Upper lobe of right lung (tissue), 1 donor: ENCODE measurements around the gene SUGT1. TPM values are rescaled to one million over a fixed set of nuclear protein-coding genes. Genes with fewer than 3 reads are reported as not detected.

Experiments used
- ATAC-seq: fragments of 200-7000 bp; cut with Tn5 transposase; one replicate; pipeline ENCODE4 v1.9.1; 2020; ENCODE audit warnings: mild to moderate bottlenecking, moderate library complexity
- DNase-seq: peaks from one replicate; pipeline ENCODE4 v3.0.0-alpha.2; 2020
- H3K27ac ChIP-seq: fragments of 200-600 bp; one replicate; pipeline ENCODE4 v1.8.0; 2022
- H3K27me3 ChIP-seq: fragments of 200-600 bp; one replicate; pipeline ENCODE4 v1.8.0; 2022; ENCODE audit warnings: mild to moderate bottlenecking
- H3K36me3 ChIP-seq: fragments of 200-600 bp; one replicate; pipeline ENCODE4 v1.8.0; 2022
- H3K4me1 ChIP-seq: fragments of 200-600 bp; one replicate; pipeline ENCODE4 v1.8.0; 2022
- H3K4me3 ChIP-seq: fragments of 200-600 bp; one replicate; pipeline ENCODE4 v1.8.0; 2022; ENCODE audit warnings: mild to moderate bottlenecking
- H3K9me3 ChIP-seq: fragments of 200-600 bp; one replicate; pipeline ENCODE4 v1.8.0; 2022
- intact Hi-C: fragments of 100-400 bp; cut with DNase I; formaldehyde crosslinking; loops from one replicate; pipeline ENCODE4 v1.11.0; 2022
- total RNA-seq: library from RNA; stranded (reverse); fragmentation: NEBNext Ultra II Directional; extraction: Animal tissue kit (Norgen Biotek cat#: 25700); gene quantifications from one replicate; pipeline ENCODE4 v1.2.1, GENCODE V29; 2021
- TF ChIP-seq, protein P1 (sequence below): fragments of 200-600 bp; IDR thresholded peaks from one replicate; pipeline ENCODE4 v1.8.0; 2022; ENCODE audit warnings: antibody characterized with exemption
- donor health status: DM: no; HTN: yes; CAD: no; lungs with severe emphysema.

SUGT1 gene
- total RNA-seq, 1 donor from 2014 or later = 39.1 TPM

DNA sequence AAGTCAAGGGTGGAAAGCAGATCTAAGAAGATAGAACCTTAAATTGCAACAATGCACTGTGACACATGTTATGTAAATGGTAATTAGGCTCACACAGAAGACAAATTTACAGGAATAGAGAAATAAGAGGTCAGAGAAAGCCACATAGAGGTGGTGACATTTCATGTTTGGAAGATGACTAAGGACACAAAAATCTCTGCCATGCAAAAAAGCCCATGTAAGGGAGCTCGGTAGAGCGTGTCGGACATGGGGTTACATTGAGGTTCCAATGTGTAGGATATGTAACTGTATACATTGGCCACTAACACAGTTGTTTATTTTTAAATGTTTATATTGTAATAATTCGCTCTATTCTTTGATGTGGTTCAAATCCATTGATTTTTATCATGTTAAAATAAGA lies 33.7 kb downstream of the SUGT1 start:
- ATAC-seq = no peak
- DNase-seq = no peak
- Histone ChIP-seq H3K4me1 (no peaks in the 10 kb centered on the region), H3K36me3 (peaks cover 77% of the 10 kb centered on the region), H3K9me3 (no peaks in the 10 kb centered on the region), H3K4me3 (no peak overlapping the region), H3K27ac (no peak overlapping the region), H3K27me3 (no peaks in the 10 kb centered on the region)
- TF ChIP-seq, protein P1, sequence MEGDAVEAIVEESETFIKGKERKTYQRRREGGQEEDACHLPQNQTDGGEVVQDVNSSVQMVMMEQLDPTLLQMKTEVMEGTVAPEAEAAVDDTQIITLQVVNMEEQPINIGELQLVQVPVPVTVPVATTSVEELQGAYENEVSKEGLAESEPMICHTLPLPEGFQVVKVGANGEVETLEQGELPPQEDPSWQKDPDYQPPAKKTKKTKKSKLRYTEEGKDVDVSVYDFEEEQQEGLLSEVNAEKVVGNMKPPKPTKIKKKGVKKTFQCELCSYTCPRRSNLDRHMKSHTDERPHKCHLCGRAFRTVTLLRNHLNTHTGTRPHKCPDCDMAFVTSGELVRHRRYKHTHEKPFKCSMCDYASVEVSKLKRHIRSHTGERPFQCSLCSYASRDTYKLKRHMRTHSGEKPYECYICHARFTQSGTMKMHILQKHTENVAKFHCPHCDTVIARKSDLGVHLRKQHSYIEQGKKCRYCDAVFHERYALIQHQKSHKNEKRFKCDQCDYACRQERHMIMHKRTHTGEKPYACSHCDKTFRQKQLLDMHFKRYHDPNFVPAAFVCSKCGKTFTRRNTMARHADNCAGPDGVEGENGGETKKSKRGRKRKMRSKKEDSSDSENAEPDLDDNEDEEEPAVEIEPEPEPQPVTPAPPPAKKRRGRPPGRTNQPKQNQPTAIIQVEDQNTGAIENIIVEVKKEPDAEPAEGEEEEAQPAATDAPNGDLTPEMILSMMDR = no peak
- intact Hi-C loops = no loop called here

DNA sequence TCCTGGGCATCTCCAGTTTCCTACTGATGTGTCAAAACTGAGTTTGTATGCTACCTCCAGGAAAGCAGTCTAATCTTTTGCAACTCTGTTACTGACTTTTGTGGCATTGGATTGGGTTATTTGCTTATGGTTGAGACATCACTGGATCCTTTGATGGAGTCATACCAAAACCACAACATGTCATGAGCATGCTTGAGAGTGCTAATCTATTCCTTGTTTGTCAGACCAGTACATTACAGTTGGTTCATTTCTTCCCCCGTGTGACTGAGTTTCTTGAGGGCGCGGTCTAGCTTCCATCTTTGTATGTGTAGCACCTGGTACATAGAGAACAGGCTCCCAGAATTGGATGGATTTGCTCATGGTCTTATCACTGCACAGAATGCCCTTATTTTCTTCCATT lies 43.2 kb downstream of the SUGT1 start:
- TF ChIP-seq, protein P1 = no peak
- H3K36me3 ChIP-seq = peaks cover 8% of the 10 kb centered on the region
- H3K9me3 ChIP-seq = no peaks in the 10 kb centered on the region
- ATAC-seq = peak; percentile 51
- no peak overlapping the region for H3K27ac ChIP-seq
- H3K4me3 ChIP-seq = no peak overlapping the region
- H3K4me1 ChIP-seq = no peaks in the 10 kb centered on the region
- intact Hi-C loops = no loop called here
- H3K27me3 ChIP-seq = no peaks in the 10 kb centered on the region
- no peak for DNase-seq

DNA sequence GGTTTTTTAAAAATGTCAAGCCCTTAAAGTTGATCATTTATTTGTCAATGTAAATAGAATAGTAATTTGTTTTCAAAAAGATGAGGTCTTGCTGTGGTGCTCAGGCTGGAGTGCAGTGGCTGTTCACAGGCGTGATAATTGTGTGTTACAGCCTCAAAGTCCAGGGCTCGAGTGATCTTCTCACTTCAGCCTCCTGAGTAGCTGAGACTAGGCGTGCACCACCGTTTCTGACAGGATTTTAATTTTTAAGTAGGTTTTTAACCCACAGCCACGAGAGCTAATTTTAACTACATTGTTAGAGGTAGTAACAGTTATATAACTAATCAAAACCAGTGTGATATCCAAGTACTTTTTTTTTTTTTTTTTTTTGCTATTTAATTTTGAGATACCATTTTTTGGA lies 43.9 kb downstream of the SUGT1 start:
- TF ChIP-seq, protein P1 = no peak
- intact Hi-C loops = no loop called here
- H3K36me3 ChIP-seq = peaks cover under 1% of the 10 kb centered on the region

DNA sequence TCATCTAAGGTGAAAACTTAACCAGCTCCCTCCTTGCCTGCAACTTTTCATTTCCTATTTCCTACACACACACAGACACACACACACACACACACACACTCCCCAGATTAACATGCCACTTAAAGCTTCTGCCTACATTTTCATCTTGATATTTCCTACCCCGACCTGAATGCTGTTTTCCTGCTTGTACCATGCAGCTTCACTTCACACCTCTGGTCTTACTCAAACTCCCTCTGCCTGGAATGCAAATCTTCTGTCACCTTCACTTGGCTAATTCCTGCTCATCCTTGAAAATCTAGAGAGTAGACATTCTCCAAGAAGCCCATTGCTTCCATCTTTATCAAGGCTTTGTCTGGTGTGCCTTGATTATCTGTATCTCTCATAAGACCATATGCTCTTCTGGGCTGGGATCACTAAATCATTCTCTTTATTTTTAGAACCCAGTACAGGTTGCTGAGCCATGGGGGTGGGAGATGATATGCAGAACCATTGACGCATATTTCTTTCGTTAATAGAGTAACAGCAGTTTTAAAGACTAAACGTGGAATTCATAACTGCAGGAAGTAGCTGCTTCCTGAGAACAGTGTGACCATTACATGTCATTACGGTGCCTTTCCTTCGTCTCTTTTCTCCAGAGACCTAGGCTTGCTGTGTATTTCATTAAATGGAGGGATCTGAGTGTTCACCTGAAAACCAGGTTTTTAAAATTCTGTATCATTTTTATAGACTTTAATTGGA lies 49.3 kb downstream of the SUGT1 start:
- DNase-seq (no peak), ATAC-seq (no peak)
- H3K9me3 ChIP-seq = no peaks in the 10 kb centered on the region
- H3K4me1 ChIP-seq = no peaks in the 10 kb centered on the region
- H3K4me3 ChIP-seq = no peak overlapping the region
- no peak overlapping the region for H3K27ac ChIP-seq
- H3K27me3 ChIP-seq = no peaks in the 10 kb centered on the region
- TF ChIP-seq, protein P1 = no peak
- no peaks in the 10 kb centered on the region for H3K36me3 ChIP-seq
- intact Hi-C loops = no loop called here

More for the DNA sequence above, 43.9 kb downstream of the SUGT1 start:
- DNase-seq (no peak), ATAC-seq (no peak)
- Histone ChIP-seq H3K4me1 (no peaks in the 10 kb centered on the region), H3K27ac (no peak overlapping the region), H3K9me3 (no peaks in the 10 kb centered on the region), H3K27me3 (no peaks in the 10 kb centered on the region), H3K4me3 (no peak overlapping the region)

DNA sequence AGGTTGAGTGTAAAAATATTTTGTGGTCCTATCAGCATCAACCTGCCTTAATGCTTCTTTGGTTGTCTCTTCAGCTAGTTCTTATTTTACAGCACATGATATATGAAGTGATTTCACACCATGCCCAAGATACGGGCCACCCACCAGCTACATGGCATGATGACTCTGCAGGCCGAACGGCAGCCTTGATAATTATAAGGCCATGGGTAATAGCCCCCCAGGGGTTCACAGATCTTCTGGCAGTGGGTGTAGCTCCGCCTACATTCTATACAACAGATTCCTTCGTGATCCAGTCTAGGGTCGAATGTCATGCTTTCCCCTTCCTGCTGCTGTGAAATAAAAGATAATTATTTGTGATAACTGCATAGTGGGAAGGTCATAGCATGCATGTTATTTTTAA lies 50.8 kb downstream of the SUGT1 start:
- intact Hi-C loops = no loop called here
- Histone ChIP-seq H3K4me1 (no peaks in the 10 kb centered on the region), H3K4me3 (no peak overlapping the region), H3K36me3 (no peaks in the 10 kb centered on the region), H3K27ac (no peak overlapping the region), H3K9me3 (no peaks in the 10 kb centered on the region), H3K27me3 (no peaks in the 10 kb centered on the region)
- DNase-seq (no peak), ATAC-seq (no peak)
- TF ChIP-seq, protein P1 = no peak
